Mucosa of descending colon (tissue), 3 donors: ENCODE data around the gene SHKBP1. TPM values are rescaled to one million over a fixed set of nuclear protein-coding genes. Genes with fewer than 3 reads are reported as not detected.

Experiments
- ATAC-seq: fragments of 200-7000 bp; cut with Tn5 transposase; one replicate; pipeline ENCODE4 v1.9.1; 2020; ENCODE audit warnings: mild to moderate bottlenecking, moderate library complexity
- DNase-seq, 3 donors: peaks; one replicate each; pipeline ENCODE4 v3.0.0-alpha.2; 2020
- H3K36me3 ChIP-seq: fragments of 200-600 bp; one replicate; pipeline ENCODE4 v1.8.0; 2021; ENCODE audit warnings: low read depth, mild to moderate bottlenecking
- H3K4me1 ChIP-seq: fragments of 200-600 bp; one replicate; pipeline ENCODE4 v1.8.0; 2021; ENCODE audit warnings: low read depth, mild to moderate bottlenecking
- H3K4me3 ChIP-seq: fragments of 200-600 bp; one replicate; pipeline ENCODE4 v1.8.0; 2021; ENCODE audit warnings: mild to moderate bottlenecking
- H3K9me3 ChIP-seq: fragments of 200-600 bp; one replicate; pipeline ENCODE4 v1.8.0; 2021; ENCODE audit warnings: mild to moderate bottlenecking
- intact Hi-C, 2 donors: fragments of 100-400 bp; cut with DNase I in 1 of 2; cut with micrococcal nuclease in 1 of 2; formaldehyde crosslinking; loops; one replicate each; pipeline versions ENCODE4 v1.11.0 to v1.11.1; 2022; cut with DNase I, micrococcal nuclease
- total RNA-seq, 3 donors: library from RNA; stranded (reverse); fragmentation: NEBNext Ultra II Directional in 2 of 3; extraction: Animal tissue kit (Norgen Biotek cat#: 25700) in 2 of 3; gene quantifications; one replicate each; pipeline versions ENCODE4 v1.2.1 to v1.2.4, GENCODE V29; 2021 to 2023
- TF ChIP-seq, protein P1 (sequence below): fragments of 200-600 bp; IDR thresholded peaks from one replicate; pipeline ENCODE4 v1.8.0; 2022; ENCODE audit warnings: antibody characterized with exemption, mild to moderate bottlenecking
- donor health status: DM: no; HTN: no; CAD: no; lungs with moderate emphysema.
- donor health status: DM: no; HTN: no; CAD: no.
- donor health status: DM: no; HTN: yes; CAD: no.

The SHKBP1 gene
- total RNA-seq, 3 donors from 2014 or later = 58.1 to 70.6 (median 62.2) TPM

DNA sequence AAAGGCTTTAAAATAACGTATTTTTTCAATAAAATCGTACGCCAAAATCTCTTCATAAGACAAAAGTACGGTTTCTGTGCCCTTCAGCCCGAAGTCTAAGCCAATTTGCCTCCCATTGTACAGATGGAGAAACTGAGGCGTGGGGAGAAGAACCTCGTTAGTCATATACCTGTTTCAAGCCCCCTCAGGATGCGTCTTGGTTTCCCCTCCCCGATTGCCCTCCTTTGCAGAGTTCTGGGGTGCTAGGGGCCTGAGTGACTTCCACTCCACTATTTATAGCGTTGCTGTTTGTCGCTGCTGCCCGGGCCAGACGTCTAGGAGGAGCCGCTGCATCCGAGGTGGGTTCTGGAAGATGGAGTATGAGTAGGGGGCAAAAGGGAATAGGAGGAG lies 22.2 kb downstream of the SHKBP1 start:
- Histone ChIP-seq H3K36me3 (no peaks in the 10 kb centered on the region), H3K4me1 (peaks cover 47% of the 10 kb centered on the region), H3K9me3 (no peaks in the 10 kb centered on the region), H3K4me3 (no peak overlapping the region)
- ATAC-seq (no peak), DNase-seq (no peak)
- intact Hi-C loops = loop anchor here in 1 of 2 donors (10.0 kb wide), 1 partner anchor 54 kb away; no protein-coding TSS in a partner anchor
- TF ChIP-seq, protein P1, sequence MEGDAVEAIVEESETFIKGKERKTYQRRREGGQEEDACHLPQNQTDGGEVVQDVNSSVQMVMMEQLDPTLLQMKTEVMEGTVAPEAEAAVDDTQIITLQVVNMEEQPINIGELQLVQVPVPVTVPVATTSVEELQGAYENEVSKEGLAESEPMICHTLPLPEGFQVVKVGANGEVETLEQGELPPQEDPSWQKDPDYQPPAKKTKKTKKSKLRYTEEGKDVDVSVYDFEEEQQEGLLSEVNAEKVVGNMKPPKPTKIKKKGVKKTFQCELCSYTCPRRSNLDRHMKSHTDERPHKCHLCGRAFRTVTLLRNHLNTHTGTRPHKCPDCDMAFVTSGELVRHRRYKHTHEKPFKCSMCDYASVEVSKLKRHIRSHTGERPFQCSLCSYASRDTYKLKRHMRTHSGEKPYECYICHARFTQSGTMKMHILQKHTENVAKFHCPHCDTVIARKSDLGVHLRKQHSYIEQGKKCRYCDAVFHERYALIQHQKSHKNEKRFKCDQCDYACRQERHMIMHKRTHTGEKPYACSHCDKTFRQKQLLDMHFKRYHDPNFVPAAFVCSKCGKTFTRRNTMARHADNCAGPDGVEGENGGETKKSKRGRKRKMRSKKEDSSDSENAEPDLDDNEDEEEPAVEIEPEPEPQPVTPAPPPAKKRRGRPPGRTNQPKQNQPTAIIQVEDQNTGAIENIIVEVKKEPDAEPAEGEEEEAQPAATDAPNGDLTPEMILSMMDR = no peak

DNA sequence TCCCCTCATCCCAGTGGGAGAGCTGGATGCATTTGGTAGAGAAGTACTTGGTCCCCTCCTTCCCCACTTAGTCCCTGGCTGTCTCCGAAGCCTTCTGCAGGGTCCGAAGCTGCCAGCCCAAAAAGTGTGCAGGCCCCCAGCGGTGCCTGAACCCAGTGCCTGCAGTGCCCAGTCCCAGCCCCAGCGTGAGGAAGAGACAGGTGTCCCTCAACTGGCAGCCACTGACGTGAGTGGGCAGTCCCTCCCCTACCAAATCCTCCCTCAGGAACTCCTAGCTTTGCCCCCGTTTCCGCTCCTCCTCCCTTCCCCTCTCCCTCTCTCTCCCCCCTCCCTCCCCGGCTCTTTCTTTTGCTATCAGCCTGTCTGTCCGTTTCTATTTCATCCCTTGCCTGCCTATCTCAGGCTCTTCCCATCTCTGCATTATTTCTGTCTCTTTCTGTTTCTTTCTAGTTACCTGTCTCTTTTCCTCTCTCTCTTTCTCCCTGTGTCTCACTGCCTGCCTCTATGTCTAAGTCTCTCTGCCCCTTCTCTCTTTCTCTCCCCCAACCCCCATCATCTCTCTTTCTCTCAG lies 22.7 kb downstream of the SHKBP1 start:
- Histone ChIP-seq H3K36me3 (no peaks in the 10 kb centered on the region), H3K9me3 (no peaks in the 10 kb centered on the region), H3K4me1 (peaks cover 52% of the 10 kb centered on the region), H3K4me3 (no peak overlapping the region)
- intact Hi-C loops = loop anchor here in 1 of 2 donors (10.0 kb wide), 1 partner anchor 55 kb away; no protein-coding TSS in a partner anchor
- DNase-seq (peak in 2 of 3 donors; percentile 28 to 40), ATAC-seq (no peak)
- TF ChIP-seq, protein P1 = no peak

DNA sequence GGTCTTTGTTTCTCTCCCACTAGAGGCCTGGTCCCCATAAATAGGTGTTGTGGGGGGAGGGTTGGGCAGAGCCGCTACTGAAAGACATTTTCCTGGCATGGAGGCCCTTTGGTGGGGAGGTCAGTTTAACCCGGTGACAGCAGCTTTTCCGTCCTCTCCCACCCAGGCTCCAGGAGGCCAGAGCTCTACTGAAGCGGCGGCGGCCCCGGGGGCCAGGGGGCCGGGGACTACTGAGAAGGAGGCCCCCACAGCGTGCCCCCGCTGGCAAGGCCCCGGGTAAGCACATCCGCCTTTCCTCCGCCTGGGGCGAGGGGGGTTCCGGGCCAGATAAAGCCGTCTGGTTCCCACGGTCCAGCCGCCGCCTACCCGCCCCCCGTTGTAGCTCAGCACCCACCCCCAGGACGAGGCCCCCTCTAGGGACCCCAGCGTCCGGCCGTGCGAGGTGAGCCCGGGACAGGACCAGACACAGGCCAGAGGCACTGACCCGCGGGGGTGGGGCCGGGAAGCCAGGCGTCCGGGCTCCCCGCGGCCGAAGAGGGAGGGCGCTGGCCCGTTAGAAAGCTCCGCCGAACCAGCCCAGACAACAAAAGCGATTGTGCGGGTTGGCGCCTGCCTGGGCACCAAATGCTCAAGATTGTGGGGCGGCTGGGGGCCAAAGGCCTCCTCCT lies 23.4 kb downstream of the SHKBP1 start:
- no peak overlapping the region for H3K4me3 ChIP-seq
- TF ChIP-seq, protein P1 = no peak
- H3K9me3 ChIP-seq = no peaks in the 10 kb centered on the region
- DNase-seq (peak; percentile 22 to 57 (median 45)), ATAC-seq (no peak)
- H3K36me3 ChIP-seq = no peaks in the 10 kb centered on the region
- intact Hi-C loops = loop anchor here in 1 of 2 donors (10.0 kb wide), 1 partner anchor 55 kb away; no protein-coding TSS in a partner anchor
- peaks cover 58% of the 10 kb centered on the region for H3K4me1 ChIP-seq

DNA sequence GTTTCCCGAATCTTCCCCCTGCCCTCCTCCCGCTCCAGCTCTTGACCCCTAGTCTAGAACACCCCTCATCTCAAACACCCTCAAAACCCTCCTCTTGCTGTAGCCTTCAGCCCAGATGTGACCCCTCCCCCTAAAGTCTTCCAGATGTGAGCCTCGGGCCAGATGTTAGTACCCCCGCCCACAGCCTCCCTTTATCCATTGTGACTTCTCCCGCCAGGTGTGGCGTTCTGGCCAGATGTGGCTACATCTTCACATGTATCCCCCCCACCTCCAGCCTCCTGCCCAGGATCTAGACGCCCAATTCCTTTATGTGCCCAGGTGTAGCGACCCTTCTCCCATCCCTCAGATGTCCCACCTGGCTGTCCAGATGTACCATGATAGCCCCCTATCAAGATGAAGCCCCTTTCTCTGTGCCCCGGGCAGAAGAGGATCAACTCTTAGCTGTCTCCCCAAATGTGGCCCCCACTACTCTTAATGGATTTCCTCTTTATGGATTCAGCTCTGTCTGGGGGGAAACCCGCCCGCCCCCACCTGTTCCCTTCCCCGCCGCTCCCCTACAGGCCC lies 24.0 kb downstream of the SHKBP1 start:
- TF ChIP-seq, protein P1 = no peak
- Histone ChIP-seq H3K36me3 (no peaks in the 10 kb centered on the region), H3K4me1 (peaks cover 61% of the 10 kb centered on the region), H3K9me3 (no peaks in the 10 kb centered on the region), H3K4me3 (no peak overlapping the region)
- intact Hi-C loops = no loop called here
- DNase-seq (peak in 1 of 3 donors; percentile 38), ATAC-seq (no peak)

DNA sequence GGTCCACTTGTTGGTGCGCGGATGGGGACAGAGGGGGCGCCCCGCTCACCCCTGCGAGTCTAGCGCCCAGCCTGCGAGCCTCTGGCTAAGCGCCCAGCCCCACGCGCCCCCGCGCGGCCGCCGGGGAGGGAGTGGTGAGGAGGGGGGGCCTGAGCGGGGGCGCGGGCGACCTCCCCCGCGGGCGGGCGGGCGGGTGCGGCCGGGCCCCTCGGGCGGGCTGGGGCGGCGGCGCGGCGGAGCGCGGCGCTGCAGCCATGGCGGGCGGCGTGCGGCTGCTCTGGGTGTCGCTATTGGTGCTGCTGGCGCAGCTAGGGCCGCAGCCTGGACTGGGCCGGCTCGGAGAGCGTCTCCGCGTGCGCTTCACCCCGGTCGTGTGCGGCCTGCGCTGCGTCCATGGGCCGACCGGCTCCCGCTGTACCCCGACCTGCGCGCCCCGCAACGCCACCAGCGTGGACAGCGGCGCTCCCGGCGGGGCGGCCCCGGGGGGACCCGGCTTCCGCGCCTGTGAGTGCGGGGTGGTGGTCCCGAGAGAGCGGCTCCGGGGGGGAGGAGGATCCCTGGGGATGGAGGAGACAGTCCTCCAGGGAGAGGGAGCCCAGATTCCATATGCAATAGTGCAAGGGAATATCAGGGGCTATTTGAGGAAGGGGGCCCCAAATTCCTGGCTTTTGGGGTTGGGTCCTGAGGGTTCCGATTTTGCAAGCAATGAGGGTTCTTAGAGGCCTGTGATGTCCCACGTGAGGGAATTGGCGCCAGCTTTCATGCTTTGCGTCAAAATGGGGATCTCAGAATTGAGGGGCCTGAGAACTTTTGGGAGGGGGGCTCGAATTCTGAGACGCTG lies 24.7 kb downstream of the SHKBP1 start, which contains the start of gene LTBP4:
LTBP4 (plus strand) TSS at position 236 of the 841 bp plus-strand sequence; CDS start at position 255, 19 bp downstream.
- Histone ChIP-seq H3K4me3 (peak within 1 kb of the TSS; percentile 17), H3K36me3 (no peaks in the 10 kb centered on the region), H3K4me1 (peaks cover 68% of the 10 kb centered on the region), H3K9me3 (no peaks in the 10 kb centered on the region)
- no peak for ATAC-seq
- TF ChIP-seq, protein P1 = no peak
- intact Hi-C loops = no loop called here
- DNase-seq = peak; percentile 66 to 79 (median 73)
